ENCODE measurements around the gene TRMT2B. TPM values are rescaled to one million over a fixed set of nuclear protein-coding genes. Genes with fewer than 3 reads are reported as not detected.

Gene TRMT2B
- total RNA-seq, 3 donors from 2014 or later: 21.9 to 29.4 (median 26.7) TPM

DNA sequence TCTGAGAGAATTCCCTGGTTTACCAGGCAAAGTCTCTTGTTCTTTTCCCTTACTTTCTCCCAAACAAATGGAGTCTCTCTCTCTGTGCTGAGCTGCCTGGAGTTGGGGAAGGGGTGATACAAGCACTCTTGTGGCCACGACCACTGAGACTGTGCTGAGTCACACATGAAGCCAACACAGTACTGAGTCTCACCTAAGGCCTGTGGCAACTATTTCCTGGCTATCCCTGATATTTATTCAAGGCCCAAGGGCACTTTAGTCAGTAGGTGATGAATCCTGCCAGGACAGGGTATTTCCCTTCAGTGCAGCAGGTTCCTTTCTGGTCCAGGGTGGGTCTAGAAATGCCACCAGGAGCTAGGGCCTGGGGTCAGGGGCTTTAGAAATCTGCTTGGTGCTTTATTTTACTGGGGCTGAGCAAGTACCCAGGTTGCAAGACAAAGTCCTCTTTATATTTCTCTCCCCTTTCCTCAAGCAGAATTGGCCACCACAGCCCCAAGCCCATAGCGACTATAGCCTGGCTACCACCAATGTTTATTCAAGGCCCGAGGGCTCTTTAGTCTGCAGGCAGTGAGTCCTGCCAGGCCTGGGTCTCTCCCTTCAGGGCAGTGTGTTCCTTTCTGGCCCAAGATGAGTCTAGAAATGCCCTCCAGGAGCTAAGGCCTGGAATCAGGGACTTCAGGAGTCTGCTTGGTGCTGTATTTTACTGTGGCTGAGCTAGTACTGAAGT, 71.9 kb downstream of the TRMT2B start:
- TF ChIP-seq, protein P1, sequence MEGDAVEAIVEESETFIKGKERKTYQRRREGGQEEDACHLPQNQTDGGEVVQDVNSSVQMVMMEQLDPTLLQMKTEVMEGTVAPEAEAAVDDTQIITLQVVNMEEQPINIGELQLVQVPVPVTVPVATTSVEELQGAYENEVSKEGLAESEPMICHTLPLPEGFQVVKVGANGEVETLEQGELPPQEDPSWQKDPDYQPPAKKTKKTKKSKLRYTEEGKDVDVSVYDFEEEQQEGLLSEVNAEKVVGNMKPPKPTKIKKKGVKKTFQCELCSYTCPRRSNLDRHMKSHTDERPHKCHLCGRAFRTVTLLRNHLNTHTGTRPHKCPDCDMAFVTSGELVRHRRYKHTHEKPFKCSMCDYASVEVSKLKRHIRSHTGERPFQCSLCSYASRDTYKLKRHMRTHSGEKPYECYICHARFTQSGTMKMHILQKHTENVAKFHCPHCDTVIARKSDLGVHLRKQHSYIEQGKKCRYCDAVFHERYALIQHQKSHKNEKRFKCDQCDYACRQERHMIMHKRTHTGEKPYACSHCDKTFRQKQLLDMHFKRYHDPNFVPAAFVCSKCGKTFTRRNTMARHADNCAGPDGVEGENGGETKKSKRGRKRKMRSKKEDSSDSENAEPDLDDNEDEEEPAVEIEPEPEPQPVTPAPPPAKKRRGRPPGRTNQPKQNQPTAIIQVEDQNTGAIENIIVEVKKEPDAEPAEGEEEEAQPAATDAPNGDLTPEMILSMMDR (IDR thresholded peaks at IDR 0.05): no peak
- Histone ChIP-seq H3K4me3 (no peak overlapping the region), H3K9me3 (no peaks in the 10 kb centered on the region), H3K4me1 (ENCODE audit: low read depth) (no peaks in the 10 kb centered on the region), H3K36me3 (ENCODE audit: low read depth) (no peaks in the 10 kb centered on the region)
- ATAC-seq: no peak
- no peak for DNase-seq
- intact Hi-C loops (cut with DNase I, micrococcal nuclease): no loop called here

DNA sequence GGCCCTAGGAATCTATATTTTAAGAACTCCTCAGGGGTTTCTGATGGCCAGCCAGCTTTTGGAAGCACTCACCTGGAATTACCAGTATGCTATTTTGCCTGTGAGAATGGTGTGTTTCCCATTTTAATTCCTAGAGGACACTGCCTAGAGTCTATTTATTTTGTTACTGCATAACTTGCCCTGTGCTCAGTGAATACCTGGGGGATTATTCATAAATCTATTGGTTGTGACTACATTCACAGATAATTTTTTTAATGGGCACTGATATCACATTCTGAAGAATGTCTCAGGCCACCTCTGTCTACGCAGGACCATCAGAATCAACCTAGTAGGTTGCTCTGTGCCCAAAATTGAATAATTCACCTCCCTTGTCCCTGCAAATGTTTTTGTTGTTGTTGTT, 75.7 kb downstream of the TRMT2B start:
- intact Hi-C loops (cut with DNase I, micrococcal nuclease): no loop called here
- TF ChIP-seq, protein P1 (IDR thresholded peaks at IDR 0.05): no peak
- H3K4me1 ChIP-seq (ENCODE audit: low read depth): no peaks in the 10 kb centered on the region
- no peaks in the 10 kb centered on the region for H3K9me3 ChIP-seq
- H3K4me3 ChIP-seq: no peak overlapping the region
- DNase-seq (no peak), ATAC-seq (no peak)
- no peaks in the 10 kb centered on the region for H3K36me3 ChIP-seq (ENCODE audit: low read depth)

DNA sequence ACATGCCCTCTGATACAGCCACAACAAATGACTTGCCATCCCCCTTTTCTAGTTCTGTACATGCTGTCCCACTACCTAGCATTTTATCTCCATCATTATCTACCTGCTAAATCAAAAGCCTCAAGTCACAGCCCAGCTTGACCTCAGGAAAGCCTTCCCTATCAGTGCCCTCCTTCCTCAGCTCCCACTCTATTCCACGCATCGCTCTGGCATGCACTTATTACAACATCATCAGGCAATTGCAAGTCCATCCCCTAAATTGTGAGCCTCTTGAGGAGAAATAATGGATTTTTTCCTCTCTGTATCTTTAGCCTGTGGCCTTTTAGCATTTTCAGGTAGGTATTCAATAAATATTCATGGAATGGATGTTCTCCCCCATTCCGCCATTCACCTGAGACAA, 76.7 kb downstream of the TRMT2B start:
- no peak overlapping the region for H3K4me3 ChIP-seq
- ATAC-seq (no peak), DNase-seq (no peak)
- no peaks in the 10 kb centered on the region for H3K9me3 ChIP-seq
- intact Hi-C loops (cut with DNase I, micrococcal nuclease): no loop called here
- no peaks in the 10 kb centered on the region for H3K4me1 ChIP-seq (ENCODE audit: low read depth)
- TF ChIP-seq, protein P1 (IDR thresholded peaks at IDR 0.05): no peak
- H3K36me3 ChIP-seq (ENCODE audit: low read depth): no peaks in the 10 kb centered on the region

DNA sequence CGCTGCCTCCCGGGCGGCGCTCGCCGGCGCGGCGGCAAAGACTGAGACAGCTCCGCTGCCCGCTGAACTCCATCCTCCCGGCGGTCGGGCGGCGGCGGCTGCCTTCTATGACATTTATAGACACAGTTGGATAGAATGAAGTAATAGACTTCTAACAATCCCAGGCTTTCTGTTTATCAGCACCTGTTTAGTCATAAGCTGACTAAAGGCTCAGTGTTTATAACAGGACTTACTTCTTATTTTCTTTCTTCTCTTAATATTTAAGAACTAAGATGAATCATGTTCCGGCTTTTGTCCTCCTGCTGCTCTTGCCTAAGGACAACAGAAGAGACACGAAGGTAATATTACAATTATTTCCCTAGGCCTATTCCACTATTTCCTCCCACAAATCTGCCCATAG, 78.5 kb downstream of the TRMT2B start:
- intact Hi-C loops (cut with DNase I, micrococcal nuclease): no loop called here
- ATAC-seq: no peak
- H3K4me3 ChIP-seq: no peak overlapping the region
- H3K36me3 ChIP-seq (ENCODE audit: low read depth): no peaks in the 10 kb centered on the region
- TF ChIP-seq, protein P1 (IDR thresholded peaks at IDR 0.05): no peak
- no peak for DNase-seq
- no peaks in the 10 kb centered on the region for H3K4me1 ChIP-seq (ENCODE audit: low read depth)
- no peaks in the 10 kb centered on the region for H3K9me3 ChIP-seq

DNA sequence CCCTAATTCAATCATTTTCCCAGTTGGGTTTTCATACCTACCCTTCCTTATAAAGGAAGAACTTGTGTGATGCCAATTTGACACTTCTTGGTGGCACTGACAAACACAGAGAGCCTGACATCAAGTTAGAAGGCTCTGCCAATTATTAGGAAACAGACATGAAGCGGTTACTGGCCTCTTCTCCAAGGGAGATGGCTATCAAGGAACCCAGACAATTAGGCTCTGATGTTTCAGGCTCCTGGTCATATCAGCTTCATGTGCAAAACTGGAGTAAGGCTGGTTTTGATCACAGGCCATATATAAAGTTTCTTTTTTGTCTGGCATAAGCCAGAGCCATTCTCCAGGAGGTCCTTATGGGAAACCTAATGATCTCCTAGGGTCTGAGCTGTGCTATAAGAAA, 82.0 kb downstream of the TRMT2B start:
- Histone ChIP-seq H3K4me3 (no peak overlapping the region), H3K36me3 (ENCODE audit: low read depth) (no peaks in the 10 kb centered on the region), H3K4me1 (ENCODE audit: low read depth) (no peaks in the 10 kb centered on the region), H3K9me3 (no peaks in the 10 kb centered on the region)
- intact Hi-C loops (cut with DNase I, micrococcal nuclease): no loop called here
- TF ChIP-seq, protein P1 (IDR thresholded peaks at IDR 0.05): no peak
- no peak for ATAC-seq
- DNase-seq: no peak

DNA sequence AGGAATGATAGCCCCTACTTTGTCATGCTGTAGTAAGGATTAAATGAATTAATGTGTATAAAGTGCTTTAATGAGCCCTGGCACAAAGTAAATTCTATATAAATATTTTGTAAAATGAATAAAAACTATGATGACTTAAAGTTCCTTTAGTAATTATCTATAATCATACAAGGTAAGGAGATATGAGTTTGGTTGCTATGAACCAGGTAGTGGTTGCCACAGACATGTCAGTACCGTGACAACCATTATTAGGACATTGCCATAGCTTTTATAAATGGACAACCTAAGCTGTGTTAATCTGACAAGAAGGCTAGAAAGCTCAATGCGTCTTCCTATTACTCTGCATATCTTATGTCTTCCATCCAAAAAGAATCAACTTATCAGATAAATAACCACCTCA, 82.5 kb downstream of the TRMT2B start, which contains the start of gene ARL13A:
Gene ARL13A (plus strand): TSS at position 301 of the 400 bp plus-strand sequence. CDS start 3,982 bp downstream, outside the sequence.
- H3K36me3 ChIP-seq (ENCODE audit: low read depth): no peaks in the 10 kb centered on the region
- no peak within 1 kb of the TSS for H3K4me3 ChIP-seq
- intact Hi-C loops (cut with DNase I, micrococcal nuclease): no loop called here
- ATAC-seq: no peak
- DNase-seq: no peak
- TF ChIP-seq, protein P1 (IDR thresholded peaks at IDR 0.05): no peak
- no peaks in the 10 kb centered on the region for H3K9me3 ChIP-seq
- H3K4me1 ChIP-seq (ENCODE audit: low read depth): no peaks in the 10 kb centered on the region
